HG02642 (cell line): Measurements from ENCODE around the gene BHLHA9.

ENCODE experiments used
- ATAC-seq: cut with Tn5 transposase; IDR thresholded peaks from one replicate; pipeline ENCODE4 v1.9.1; 2021; ENCODE audit warnings: mild to moderate bottlenecking; ENCODE audit not compliant: unreplicated experiment, poor library complexity

BHLHA9 gene

GRCh38 chr17:1251866-1252608, 18.2 kb upstream of the BHLHA9 start:
- ATAC-seq = no peak

- no peak for ATAC-seq
Observed at GRCh38 chr17:1255041-1255440, 15.2 kb upstream of the BHLHA9 start.

- ATAC-seq = no peak
Observed at GRCh38 chr17:1256699-1257098, 13.5 kb upstream of the BHLHA9 start.

- no peak for ATAC-seq
Observed at GRCh38 chr17:1260086-1260769, 10.0 kb upstream of the BHLHA9 start.

- no peak for ATAC-seq
Observed at GRCh38 chr17:1260770-1261161, 9.5 kb upstream of the BHLHA9 start.

- ATAC-seq = no peak
Observed at GRCh38 chr17:1264196-1264595, 6.0 kb upstream of the BHLHA9 start.

- no peak for ATAC-seq
Observed at GRCh38 chr17:1267471-1267943, 2.7 kb upstream of the BHLHA9 start.

- no peak for ATAC-seq
Observed at GRCh38 chr17:1271030-1271423, 783 bp downstream of the BHLHA9 start.

GRCh38 chr17:1271441-1271840, 1.2 kb downstream of the BHLHA9 start:
- no peak for ATAC-seq

- no peak for ATAC-seq
Observed at GRCh38 chr17:1272701-1273100, 2.5 kb downstream of the BHLHA9 start.

- ATAC-seq = no peak
Observed at GRCh38 chr17:1273492-1274244, 3.4 kb downstream of the BHLHA9 start.

GRCh38 chr17:1274245-1274608, 4.0 kb downstream of the BHLHA9 start:
- ATAC-seq = no peak

- ATAC-seq = no peak
Observed at GRCh38 chr17:1275205-1275961, 5.1 kb downstream of the BHLHA9 start.

- ATAC-seq = no peak
Observed at GRCh38 chr17:1275962-1276736, 5.9 kb downstream of the BHLHA9 start.

GRCh38 chr17:1280652-1281051, 10.4 kb downstream of the BHLHA9 start:
- no peak for ATAC-seq

- no peak for ATAC-seq
Observed at GRCh38 chr17:1286379-1287106, 16.3 kb downstream of the BHLHA9 start.

- ATAC-seq = no peak
Observed at GRCh38 chr17:1289695-1290094, 19.5 kb downstream of the BHLHA9 start.

GRCh38 chr17:1290676-1291075, 20.4 kb downstream of the BHLHA9 start:
- ATAC-seq = no peak

GRCh38 chr17:1294157-1294717, 24.0 kb downstream of the BHLHA9 start:
- ATAC-seq = no peak
